Measurements from ENCODE around the gene DUOX2. TPM values are rescaled to one million over a fixed set of nuclear protein-coding genes. Genes with fewer than 3 reads are reported as not detected.

Gene DUOX2
- total and polyA plus RNA-seq, 2 of the 13 experiments (the other 11 are each of a cell fraction or from before 2014, with no cell fraction given) = 0.08 TPM; not detected in 1

- DNase-seq (ENCODE audit: low spot score) (no peak), ATAC-seq (no peak), FAIRE-seq (no peak)
- Histone ChIP-seq H3K27me3 (ENCODE audit: control insufficient read depth in 1 of 2, insufficient read depth in 2 of 2, low read length in 2 of 2) (0 out of 5 replicates have a peak, but pooled peaks cover 0 to 19% of the 10 kb centered on the region in 2 experiments), H4K20me1 (ENCODE audit: insufficient read depth, low read length) (no peaks in the 10 kb centered on the region), H2AFZ (ENCODE audit: low read length) (no peak overlapping the region), H3K4me1 (ENCODE audit: insufficient read depth, low read length) (peaks cover 8% of the 10 kb centered on the region), H3K36me3 (replicated peaks in 1 of 2; ENCODE audit: control insufficient read depth in 1 of 2, insufficient read depth in 2 of 2, low read length in 2 of 2) (no peaks in the 10 kb centered on the region), H3K4me3 (replicated peaks in 1 of 3; ENCODE audit: insufficient read depth in 1 of 3, low read depth in 2 of 3, low read length in 3 of 3) (no peak overlapping the region), H3K27ac (ENCODE audit: extremely low read length, insufficient read depth, low read length) (no peak overlapping the region), H3K79me2 (ENCODE audit: insufficient read depth, low read length) (no peaks in the 10 kb centered on the region), H3K9me3 (ENCODE audit: low read length) (no peaks in the 10 kb centered on the region), H3K9ac (ENCODE audit: insufficient read depth, low read depth, low read length) (no peak overlapping the region), H3K4me2 (ENCODE audit: low read depth, low read length) (no peak overlapping the region)
- ChIA-PET POLR2A (no interaction called here), CTCF (ENCODE audit: low intra/inter-chr PET ratio, low total read pairs) (no interaction called here)
- 80% methylated on average over 10 of the region's 12 CpGs for WGBS (ENCODE audit: low lambda C conversion rate)
- no TSS peak for BruUV-seq (replicated peaks)
- in situ Hi-C loops (cut with HindIII; ENCODE audit: extremely low pct_ligation_motif_present, low pct_unique_long_range_greater_than_20kb) = no loop called here
- intact Hi-C loops (cut with micrococcal nuclease; ENCODE audit: unreplicated experiment) = no loop called here
- TF ChIP-seq TFDP2 (CRISPR knock-in tag; IDR thresholded peaks at IDR 0.05) = no peak
- no peak for TF ChIP-seq ZBTB44 (CRISPR knock-in tag; IDR thresholded peaks at IDR 0.05)
- no peak for TF ChIP-seq NR2F2 (IDR thresholded peaks at IDR 0.05; ENCODE audit: borderline replicate concordance, low read depth)
- no peak for TF ChIP-seq ZNF318 (CRISPR knock-in tag; IDR thresholded peaks at IDR 0.05)
- TF ChIP-seq ZNF878 (CRISPR knock-in tag; IDR thresholded peaks at IDR 0.05) = no peak
- TF ChIP-seq NFATC3 (CRISPR knock-in tag; IDR thresholded peaks at IDR 0.05) = no peak
- no peak for TF ChIP-seq ELF4 (CRISPR knock-in tag; IDR thresholded peaks at IDR 0.05; ENCODE audit: borderline replicate concordance)
- no peak for TF ChIP-seq ZNF770 (CRISPR knock-in tag; IDR thresholded peaks at IDR 0.05)
- no peak for TF ChIP-seq HOXA9 (CRISPR knock-in tag; IDR thresholded peaks at IDR 0.05; ENCODE audit: borderline replicate concordance)
These were observed 34.4 kb upstream of the DUOX2 start for GRCh38 chr15:45148076-45149059.
